ENCODE measurements around the gene DGKE. TPM values are rescaled to one million over a fixed set of nuclear protein-coding genes. Genes with fewer than 3 reads are reported as not detected.

Gene DGKE
- total RNA-seq (10 to 100 TPM; 13.4 to 38.8 (median 15.2) TPM), polyA plus RNA-seq (1 to 10 TPM in 2 of 3 donors, under 1 TPM in 1; 0.56 to 1.8 (median 1.2) TPM)
- long read RNA-seq, donor 1, result 0 reads
- long read RNA-seq, donor 2, result 0 reads
- long read RNA-seq, donor 3, result 0 reads
- long read RNA-seq, donor 4, result 0 reads
- long read RNA-seq, donor 5, result 0 reads
- long read RNA-seq, donor 6, partial matches to known transcripts, result 18 of 18 reads
- long read RNA-seq, donor 6, other reads (novel, unspliced or antisense), result 0 of 18 reads
- long read RNA-seq, donor 7, partial matches to known transcripts, result 0 of 1 reads
- long read RNA-seq, donor 7, other reads (novel, unspliced or antisense), result 0 of 1 reads
- long read RNA-seq, donor 8, full-length matches to known transcripts, result 1 of 1 reads
- long read RNA-seq, donor 8, partial matches to known transcripts, result 0 of 1 reads
- long read RNA-seq, donor 8, other reads (novel, unspliced or antisense), result 0 of 1 reads
- long read RNA-seq, donor 9, result 0 reads
- long read RNA-seq, donor 10, partial matches to known transcripts, result 0 of 1 reads
- long read RNA-seq, donor 10, other reads (novel, unspliced or antisense), result 0 of 1 reads

DNA sequence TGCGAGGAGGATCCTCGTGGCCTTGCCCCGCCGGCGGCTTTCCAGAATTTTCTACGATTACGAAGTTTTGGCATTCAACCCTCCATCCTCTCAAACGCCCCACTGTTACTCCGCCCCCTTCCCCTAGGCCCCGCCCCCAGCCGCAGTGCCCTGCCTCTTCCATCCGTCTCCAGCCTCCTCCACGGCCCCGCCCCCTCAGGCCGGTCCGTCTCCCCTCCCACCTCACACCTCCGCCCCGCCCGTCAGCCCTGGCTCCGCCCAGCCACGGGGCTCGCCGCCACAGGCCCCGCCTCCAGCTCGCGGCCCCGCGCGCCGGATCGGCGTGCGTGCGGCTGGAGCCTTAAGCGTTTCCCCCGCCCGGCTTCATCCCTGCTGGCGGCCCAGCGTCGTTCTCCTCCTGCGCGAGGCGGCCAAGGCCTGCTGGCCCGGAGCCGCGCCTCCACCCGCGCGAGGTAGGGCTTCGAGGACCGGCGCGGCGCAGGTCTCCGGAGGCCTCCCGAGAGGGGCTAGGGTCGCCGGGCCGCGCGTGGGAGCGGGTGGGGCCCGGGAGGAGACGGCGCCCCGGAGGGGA, at the start of gene DGKE, which contains the start of gene C17orf67:
DGKE (plus strand) TSS at position 343 of the 571 bp plus-strand sequence. CDS start 645 bp downstream, outside the sequence.
C17orf67 (minus strand) TSS at position 112 of the 571 bp plus-strand sequence. CDS start 18,110 bp downstream, outside the sequence.
- Histone ChIP-seq H3K27me3 (no peaks in the 10 kb centered on the region), H3K4me1 (peaks cover 18 to 69% (median 47%) of the 10 kb centered on the region in 4 donors), H3K36me3 (peaks cover 0 to 2% (median 0%) of the 10 kb centered on the region in 4 donors), H3K4me3 (peak within 1 kb of the TSS; percentile 75 to 82 (median 81)), H3K27ac (peak within 1 kb of the TSS; percentile 84 to 96 (median 93)), H3K9me3 (no peaks in the 10 kb centered on the region)
- 1 to 2% (median 1%) methylated on average over 22 to 66 of the region's 66 CpGs for WGBS, 5 donors
- TF ChIP-seq POLR2AphosphoS5 (IDR thresholded peaks at IDR 0.05), result peak; percentile 29 to 91 (median 81)
- TF ChIP-seq, protein P1, sequence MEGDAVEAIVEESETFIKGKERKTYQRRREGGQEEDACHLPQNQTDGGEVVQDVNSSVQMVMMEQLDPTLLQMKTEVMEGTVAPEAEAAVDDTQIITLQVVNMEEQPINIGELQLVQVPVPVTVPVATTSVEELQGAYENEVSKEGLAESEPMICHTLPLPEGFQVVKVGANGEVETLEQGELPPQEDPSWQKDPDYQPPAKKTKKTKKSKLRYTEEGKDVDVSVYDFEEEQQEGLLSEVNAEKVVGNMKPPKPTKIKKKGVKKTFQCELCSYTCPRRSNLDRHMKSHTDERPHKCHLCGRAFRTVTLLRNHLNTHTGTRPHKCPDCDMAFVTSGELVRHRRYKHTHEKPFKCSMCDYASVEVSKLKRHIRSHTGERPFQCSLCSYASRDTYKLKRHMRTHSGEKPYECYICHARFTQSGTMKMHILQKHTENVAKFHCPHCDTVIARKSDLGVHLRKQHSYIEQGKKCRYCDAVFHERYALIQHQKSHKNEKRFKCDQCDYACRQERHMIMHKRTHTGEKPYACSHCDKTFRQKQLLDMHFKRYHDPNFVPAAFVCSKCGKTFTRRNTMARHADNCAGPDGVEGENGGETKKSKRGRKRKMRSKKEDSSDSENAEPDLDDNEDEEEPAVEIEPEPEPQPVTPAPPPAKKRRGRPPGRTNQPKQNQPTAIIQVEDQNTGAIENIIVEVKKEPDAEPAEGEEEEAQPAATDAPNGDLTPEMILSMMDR (IDR thresholded peaks at IDR 0.05), result no peak
- peak; percentile 99 for DNase-seq
- intact Hi-C loops (cut with DNase I; ENCODE audit: low total_unique reads), result no loop called here

DNA sequence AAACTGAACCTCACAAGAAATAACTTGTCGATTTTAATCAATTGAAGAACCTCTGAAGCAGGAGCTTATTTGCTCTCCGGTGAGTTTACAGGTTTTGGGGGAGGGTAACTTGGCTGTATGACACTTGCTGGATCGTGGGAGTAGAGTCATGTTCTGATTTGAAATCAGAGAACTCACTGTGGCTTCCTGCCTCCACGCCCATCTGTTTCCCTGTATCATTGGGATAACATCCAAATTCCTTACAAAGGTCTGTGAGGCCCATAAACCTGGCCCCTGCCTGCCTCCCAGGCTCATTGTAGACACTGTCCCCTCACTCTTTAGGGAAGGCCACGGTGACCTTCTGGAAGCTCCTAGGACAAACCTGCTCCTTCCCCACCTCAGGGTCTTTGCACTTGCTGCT, 48.5 kb upstream of the DGKE start:
- H3K9me3 ChIP-seq, result no peaks in the 10 kb centered on the region
- no peaks in the 10 kb centered on the region for H3K36me3 ChIP-seq
- H3K27ac ChIP-seq, result no peak overlapping the region
- 48 to 70% (median 55%) methylated on average over 5 of the region's 5 CpGs for WGBS, 5 donors
- TF ChIP-seq POLR2A (IDR thresholded peaks at IDR 0.05) (no peak), POLR2AphosphoS5 (IDR thresholded peaks at IDR 0.05) (no peak), EP300 (IDR thresholded peaks at IDR 0.05) (no peak)
- TF ChIP-seq, protein P1 (IDR thresholded peaks at IDR 0.05), result no peak
- peaks cover 0 to 14% (median 3%) of the 10 kb centered on the region in 4 donors for H3K4me1 ChIP-seq
- intact Hi-C loops (cut with DNase I; ENCODE audit: low total_unique reads), result no loop called here
- no peak for DNase-seq
- H3K4me3 ChIP-seq, result no peak overlapping the region
- peaks cover 0 to 15% (median 10%) of the 10 kb centered on the region in 3 donors for H3K27me3 ChIP-seq

DNA sequence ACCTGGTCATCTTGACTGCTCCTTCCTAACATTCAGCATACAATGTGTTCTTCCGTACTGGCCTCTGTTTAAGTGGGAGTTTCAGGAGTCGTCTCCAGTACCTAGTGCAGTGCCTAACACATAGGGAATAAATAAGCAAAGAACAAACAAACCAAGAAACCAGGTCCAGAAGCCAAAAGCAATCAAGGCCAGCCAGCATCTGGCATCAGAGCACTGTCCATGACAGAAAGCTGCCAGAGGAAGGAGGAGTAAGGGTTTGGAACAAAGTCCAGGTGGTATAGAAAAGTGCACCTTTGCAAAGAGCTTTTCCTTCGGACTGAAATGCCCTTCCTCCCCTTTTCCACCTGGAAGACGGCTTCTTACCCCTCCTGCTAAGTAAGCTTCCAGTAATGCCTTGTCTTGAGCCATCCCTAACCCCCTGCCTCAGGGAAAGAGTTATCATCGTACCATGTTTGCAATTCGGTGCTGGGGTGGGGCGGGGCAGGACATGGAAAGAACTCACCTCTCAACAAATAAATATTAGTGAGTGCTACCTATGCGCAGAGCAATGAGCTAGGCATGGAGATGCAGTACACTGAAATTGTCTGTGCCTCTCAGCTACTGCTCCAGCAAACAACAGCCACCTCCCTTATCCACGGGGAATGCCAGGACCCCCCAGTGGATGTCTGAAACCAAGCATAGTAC, 47.8 kb upstream of the DGKE start:
- Histone ChIP-seq H3K4me3 (no peak overlapping the region), H3K27ac (no peak overlapping the region), H3K27me3 (peaks cover 0 to 8% (median 7%) of the 10 kb centered on the region in 3 donors), H3K4me1 (peaks cover 0 to 10% (median 0%) of the 10 kb centered on the region in 4 donors), H3K9me3 (no peaks in the 10 kb centered on the region), H3K36me3 (no peaks in the 10 kb centered on the region)
- TF ChIP-seq EP300 (IDR thresholded peaks at IDR 0.05) (no peak), POLR2A (IDR thresholded peaks at IDR 0.05) (no peak), POLR2AphosphoS5 (IDR thresholded peaks at IDR 0.05) (no peak)
- TF ChIP-seq, protein P1 (IDR thresholded peaks at IDR 0.05), result no peak
- intact Hi-C loops (cut with DNase I; ENCODE audit: low total_unique reads), result no loop called here
- no peak for DNase-seq
- WGBS, 5 donors, result 57 to 74% (median 71%) methylated on average over 9 of the region's 9 CpGs

DNA sequence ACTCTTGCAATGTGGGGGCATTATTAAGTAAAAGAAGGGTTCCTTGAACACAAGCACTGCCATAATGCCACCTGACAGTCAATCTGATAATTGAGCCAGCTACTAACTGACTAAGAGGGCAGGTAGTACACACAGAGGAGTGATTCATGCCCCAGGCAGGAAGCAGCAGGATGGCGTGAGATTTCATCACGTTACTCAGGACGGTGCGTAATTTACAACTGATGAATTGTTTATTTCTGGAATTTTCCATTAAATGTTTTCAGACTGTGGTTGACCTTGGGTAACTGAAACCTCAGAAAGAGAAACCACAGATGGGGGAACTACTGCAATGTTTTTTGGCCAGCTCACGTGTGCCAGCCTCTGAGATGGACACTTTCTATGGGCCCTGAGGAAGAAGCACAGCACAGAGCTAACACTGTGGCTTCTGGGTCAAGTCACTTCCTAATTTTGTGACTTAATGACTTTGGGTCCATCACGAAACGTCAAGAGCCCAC, 46.9 kb upstream of the DGKE start:
- intact Hi-C loops (cut with DNase I; ENCODE audit: low total_unique reads), result no loop called here
- Histone ChIP-seq H3K4me1 (peaks cover 0 to 10% (median 0%) of the 10 kb centered on the region in 4 donors), H3K36me3 (no peaks in the 10 kb centered on the region), H3K4me3 (no peak overlapping the region), H3K9me3 (no peaks in the 10 kb centered on the region), H3K27ac (no peak overlapping the region), H3K27me3 (no peaks in the 10 kb centered on the region)
- WGBS, 5 donors, result 39 to 55% (median 50%) methylated on average over 7 of the region's 7 CpGs
- peak in 1 of 2 donors; percentile 53 for DNase-seq
- TF ChIP-seq EP300 (IDR thresholded peaks at IDR 0.05) (no peak), POLR2AphosphoS5 (IDR thresholded peaks at IDR 0.05) (peak in 1 of 3 donors; percentile 53), POLR2A (IDR thresholded peaks at IDR 0.05) (no peak)
- TF ChIP-seq, protein P1 (IDR thresholded peaks at IDR 0.05), result no peak
